OCI-LY1 (cell line): Measurements from ENCODE around the gene PPP1R14D.

Experiments used
- H2AFZ ChIP-seq: fragments of 200-600 bp; sonication (generic), shearing (Covaris generic); 2 replicates; pipeline ENCODE4 v1.6.0; 2014; ENCODE audit warnings: antibody characterized with exemption, mild to moderate bottlenecking, low read length
- H3F3A ChIP-seq: fragments of 200-600 bp; sonication (generic), shearing (Covaris generic); 2 replicates; pipeline ENCODE4 v1.6.0; 2014; ENCODE audit warnings: mild to moderate bottlenecking, antibody characterized with exemption, low read length, moderate library complexity; ENCODE audit not compliant: insufficient read depth
- H3K27ac ChIP-seq: fragments of 200-600 bp; sonication (generic); 2 replicates; pipeline ENCODE4 v1.5.1; 2014; ENCODE audit warnings: low read length, mixed run types, mild to moderate bottlenecking, low read depth; ENCODE audit not compliant: poor library complexity, severe bottlenecking
- H3K27me3 ChIP-seq: fragments of 200-600 bp; sonication (generic); 2 replicates; pipeline ENCODE4 v1.6.0; 2014; ENCODE audit warnings: antibody characterized with exemption, mild to moderate bottlenecking, low read length, moderate library complexity; ENCODE audit not compliant: insufficient read depth
- H3K36me3 ChIP-seq: fragments of 200-600 bp; sonication (generic); 2 replicates; pipeline ENCODE4 v1.6.1; 2014; ENCODE audit warnings: mild to moderate bottlenecking, antibody characterized with exemption, low read length, moderate library complexity, mixed read lengths; ENCODE audit not compliant: insufficient read depth
- H3K4me1 ChIP-seq: fragments of 200-600 bp; sonication (generic); 2 replicates; pipeline ENCODE4 v1.5.1; 2014; ENCODE audit warnings: mild to moderate bottlenecking, low read length, moderate library complexity; ENCODE audit not compliant: insufficient read depth, severe bottlenecking
- H3K4me2 ChIP-seq: fragments of 200-600 bp; sonication (generic), shearing (Covaris generic); 2 replicates; pipeline ENCODE4 v1.6.1; 2014; ENCODE audit warnings: low read length
- H3K4me3 ChIP-seq: fragments of 200-600 bp; sonication (generic); 2 replicates; pipeline ENCODE4 v1.5.1; 2014; ENCODE audit warnings: low read length, low read depth, mild to moderate bottlenecking, mixed read lengths; ENCODE audit not compliant: poor library complexity, severe bottlenecking
- H3K79me2 ChIP-seq: fragments of 200-600 bp; shearing (Covaris generic); 2 replicates; pipeline ENCODE4 v1.6.1; 2016; ENCODE audit warnings: mixed run types, low read length, mixed read lengths; ENCODE audit not compliant: insufficient read depth
- H3K9ac ChIP-seq: fragments of 200-600 bp; sonication (generic), shearing (Covaris generic); 2 replicates; pipeline ENCODE4 v1.6.1; 2014; ENCODE audit warnings: mild to moderate bottlenecking, low read length, mixed read lengths
- H3K9me2 ChIP-seq: fragments of 200-600 bp; sonication (generic), shearing (Covaris generic); 2 replicates; pipeline ENCODE4 v1.6.1; 2014; ENCODE audit warnings: low read depth, mild to moderate bottlenecking, low read length, mixed read lengths
- H3K9me3 ChIP-seq: fragments of 200-600 bp; shearing (Covaris generic); 2 replicates; pipeline ENCODE4 v1.6.1; 2014; ENCODE audit warnings: low read length, mixed read lengths
- H4K20me1 ChIP-seq: fragments of 200-600 bp; sonication (generic), shearing (Covaris generic); 2 replicates; pipeline ENCODE4 v1.6.0; 2016; ENCODE audit warnings: mild to moderate bottlenecking, low read length; ENCODE audit not compliant: insufficient read depth
- EZH2 ChIP-seq: fragments of 200-600 bp; sonication (generic), shearing (Covaris generic); IDR thresholded peaks from 2 replicates; pipeline ENCODE4 v1.8.0; 2017; ENCODE audit warnings: borderline replicate concordance, mixed run types, mild to moderate bottlenecking, antibody characterized with exemption, low read length, moderate library complexity, mixed read lengths
- TF ChIP-seq, protein P1 (sequence below): fragments of 200-600 bp; sonication (generic), shearing (Covaris generic); IDR thresholded peaks from 2 replicates; pipeline ENCODE4 v1.5.1; 2017; ENCODE audit warnings: mild to moderate bottlenecking, antibody characterized with exemption, low read length, moderate library complexity, mixed read lengths

PPP1R14D gene

DNA sequence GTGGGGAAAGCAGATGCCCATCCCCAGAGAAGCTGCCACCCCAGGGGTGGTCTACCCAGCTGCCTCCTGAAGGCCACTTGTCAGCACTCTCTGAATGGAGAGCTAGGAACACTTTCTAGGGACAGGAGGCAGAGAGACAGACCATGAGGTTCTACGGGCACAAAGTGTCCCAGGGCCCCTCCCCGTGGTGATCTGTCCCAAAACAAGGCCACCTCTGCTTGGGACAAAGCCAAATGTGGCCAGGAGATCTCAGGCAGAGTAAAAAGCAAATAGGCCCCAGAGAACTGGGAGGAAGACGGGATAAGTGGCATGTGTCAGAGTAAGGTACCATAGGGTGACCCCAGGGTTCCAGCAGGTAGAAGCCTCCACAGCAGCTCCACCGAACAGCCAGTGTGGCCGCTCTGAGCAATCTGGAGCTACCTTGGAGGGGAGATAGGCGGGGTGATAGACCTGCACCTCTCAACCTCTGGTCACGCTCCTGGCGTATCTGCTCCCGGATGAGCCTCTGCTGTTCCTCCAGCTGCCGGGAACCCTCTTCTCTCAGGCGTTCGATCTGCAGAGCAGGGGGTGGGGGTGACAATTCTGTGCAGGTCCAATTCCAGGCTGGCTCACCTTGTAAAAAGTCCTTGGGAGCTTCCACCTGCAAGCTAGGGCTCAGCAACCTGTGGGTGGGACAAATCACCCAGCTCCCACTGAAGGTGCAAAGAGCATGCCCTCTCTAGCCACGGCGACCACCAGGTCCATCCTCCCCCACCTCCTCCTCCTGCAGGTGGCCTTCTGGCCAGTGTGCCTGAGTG lies 52.6 kb downstream of the PPP1R14D start:
- H3K27ac ChIP-seq = no peak overlapping the region
- H3K9ac ChIP-seq = no peak overlapping the region
- no peaks in the 10 kb centered on the region for H3F3A ChIP-seq
- H3K4me1 ChIP-seq = peaks cover under 1% of the 10 kb centered on the region
- no peaks in the 10 kb centered on the region for H3K9me2 ChIP-seq
- H3K9me3 ChIP-seq = no peaks in the 10 kb centered on the region
- H3K36me3 ChIP-seq = peaks cover 47% of the 10 kb centered on the region
- H3K4me2 ChIP-seq = no peak overlapping the region
- no peak overlapping the region for H2AFZ ChIP-seq
- H3K4me3 ChIP-seq = no peak overlapping the region
- TF ChIP-seq EZH2 = no peak
- TF ChIP-seq, protein P1, sequence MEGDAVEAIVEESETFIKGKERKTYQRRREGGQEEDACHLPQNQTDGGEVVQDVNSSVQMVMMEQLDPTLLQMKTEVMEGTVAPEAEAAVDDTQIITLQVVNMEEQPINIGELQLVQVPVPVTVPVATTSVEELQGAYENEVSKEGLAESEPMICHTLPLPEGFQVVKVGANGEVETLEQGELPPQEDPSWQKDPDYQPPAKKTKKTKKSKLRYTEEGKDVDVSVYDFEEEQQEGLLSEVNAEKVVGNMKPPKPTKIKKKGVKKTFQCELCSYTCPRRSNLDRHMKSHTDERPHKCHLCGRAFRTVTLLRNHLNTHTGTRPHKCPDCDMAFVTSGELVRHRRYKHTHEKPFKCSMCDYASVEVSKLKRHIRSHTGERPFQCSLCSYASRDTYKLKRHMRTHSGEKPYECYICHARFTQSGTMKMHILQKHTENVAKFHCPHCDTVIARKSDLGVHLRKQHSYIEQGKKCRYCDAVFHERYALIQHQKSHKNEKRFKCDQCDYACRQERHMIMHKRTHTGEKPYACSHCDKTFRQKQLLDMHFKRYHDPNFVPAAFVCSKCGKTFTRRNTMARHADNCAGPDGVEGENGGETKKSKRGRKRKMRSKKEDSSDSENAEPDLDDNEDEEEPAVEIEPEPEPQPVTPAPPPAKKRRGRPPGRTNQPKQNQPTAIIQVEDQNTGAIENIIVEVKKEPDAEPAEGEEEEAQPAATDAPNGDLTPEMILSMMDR = no peak
- no peaks in the 10 kb centered on the region for H3K27me3 ChIP-seq
- H3K79me2 ChIP-seq = no peaks in the 10 kb centered on the region
- no peaks in the 10 kb centered on the region for H4K20me1 ChIP-seq

DNA sequence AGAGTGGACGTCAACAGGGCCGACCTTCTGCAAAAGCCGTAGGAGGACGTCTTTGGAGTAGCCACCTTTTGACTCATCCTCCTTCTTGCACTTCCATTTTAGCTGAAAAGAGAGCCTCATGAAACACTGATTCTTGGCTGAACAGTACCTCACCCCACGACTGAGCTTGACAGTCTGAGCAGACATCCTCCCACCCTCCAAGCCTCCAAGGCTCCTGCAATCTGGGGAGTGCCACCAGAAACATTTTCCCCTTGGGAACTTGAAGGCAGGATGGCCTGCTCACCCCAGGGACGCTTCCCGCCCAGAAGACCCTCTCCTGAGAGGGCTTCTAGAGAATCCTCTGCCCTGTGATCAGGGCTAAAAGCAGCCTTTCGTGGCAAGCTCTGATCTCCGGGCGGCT lies 53.5 kb downstream of the PPP1R14D start:
- peaks cover 10% of the 10 kb centered on the region for H3K4me1 ChIP-seq
- no peak overlapping the region for H2AFZ ChIP-seq
- no peaks in the 10 kb centered on the region for H3F3A ChIP-seq
- no peaks in the 10 kb centered on the region for H4K20me1 ChIP-seq
- no peak overlapping the region for H3K4me2 ChIP-seq
- H3K9ac ChIP-seq = no peak overlapping the region
- H3K9me3 ChIP-seq = no peaks in the 10 kb centered on the region
- H3K79me2 ChIP-seq = no peaks in the 10 kb centered on the region
- H3K4me3 ChIP-seq = no peak overlapping the region
- no peak for TF ChIP-seq EZH2
- TF ChIP-seq, protein P1 = no peak
- no peaks in the 10 kb centered on the region for H3K9me2 ChIP-seq
- H3K27ac ChIP-seq = no peak overlapping the region
- H3K36me3 ChIP-seq = peaks cover 47% of the 10 kb centered on the region
- H3K27me3 ChIP-seq = no peaks in the 10 kb centered on the region

DNA sequence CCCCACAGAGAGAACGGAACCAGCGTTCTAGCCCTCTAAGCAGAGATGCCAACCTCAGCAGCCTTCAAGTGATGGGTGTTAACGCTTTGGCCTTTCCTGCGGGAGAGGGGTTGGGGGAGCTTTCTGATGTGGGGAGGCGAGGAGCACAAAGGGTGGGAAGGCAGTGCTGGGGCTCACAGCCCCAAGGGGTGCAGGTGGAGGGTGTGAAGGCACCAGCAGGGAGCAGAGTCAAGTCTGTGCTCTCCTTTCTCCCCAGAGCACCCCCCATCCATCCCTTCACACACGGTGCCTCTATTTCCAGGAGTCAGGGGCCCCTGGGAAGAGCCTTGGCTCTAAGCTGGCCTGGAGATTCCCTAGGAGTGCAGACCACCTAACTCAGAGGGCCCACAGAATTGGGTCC lies 54.6 kb downstream of the PPP1R14D start:
- H3F3A ChIP-seq = no peaks in the 10 kb centered on the region
- H4K20me1 ChIP-seq = no peaks in the 10 kb centered on the region
- H2AFZ ChIP-seq = no peak overlapping the region
- H3K9ac ChIP-seq = no peak overlapping the region
- H3K27ac ChIP-seq = no peak overlapping the region
- no peaks in the 10 kb centered on the region for H3K79me2 ChIP-seq
- no peaks in the 10 kb centered on the region for H3K27me3 ChIP-seq
- peaks cover 21% of the 10 kb centered on the region for H3K4me1 ChIP-seq
- H3K9me2 ChIP-seq = no peaks in the 10 kb centered on the region
- H3K9me3 ChIP-seq = no peaks in the 10 kb centered on the region
- no peak for TF ChIP-seq EZH2
- TF ChIP-seq, protein P1 = no peak
- no peak overlapping the region for H3K4me3 ChIP-seq
- no peak overlapping the region for H3K4me2 ChIP-seq
- H3K36me3 ChIP-seq = peaks cover 37% of the 10 kb centered on the region; the same call in 1 of the 2 replicates
